GM12873 (cell line): Measurements from ENCODE around the gene TMEM114.

ENCODE experiments used
- CTCF ChIP-seq: IDR thresholded peaks from 2 replicates; pipeline ENCODE4 v1.5.1; 2012; ENCODE audit warnings: low read depth, mild to moderate bottlenecking, moderate library complexity, low read length, control low read depth; ENCODE audit not compliant: insufficient read depth; ENCODE audit errors: missing control alignments

Gene TMEM114

GRCh38 chr16:8583199-8583598 is 7.1 kb downstream of the TMEM114 start:
- no peak for TF ChIP-seq CTCF

DNA sequence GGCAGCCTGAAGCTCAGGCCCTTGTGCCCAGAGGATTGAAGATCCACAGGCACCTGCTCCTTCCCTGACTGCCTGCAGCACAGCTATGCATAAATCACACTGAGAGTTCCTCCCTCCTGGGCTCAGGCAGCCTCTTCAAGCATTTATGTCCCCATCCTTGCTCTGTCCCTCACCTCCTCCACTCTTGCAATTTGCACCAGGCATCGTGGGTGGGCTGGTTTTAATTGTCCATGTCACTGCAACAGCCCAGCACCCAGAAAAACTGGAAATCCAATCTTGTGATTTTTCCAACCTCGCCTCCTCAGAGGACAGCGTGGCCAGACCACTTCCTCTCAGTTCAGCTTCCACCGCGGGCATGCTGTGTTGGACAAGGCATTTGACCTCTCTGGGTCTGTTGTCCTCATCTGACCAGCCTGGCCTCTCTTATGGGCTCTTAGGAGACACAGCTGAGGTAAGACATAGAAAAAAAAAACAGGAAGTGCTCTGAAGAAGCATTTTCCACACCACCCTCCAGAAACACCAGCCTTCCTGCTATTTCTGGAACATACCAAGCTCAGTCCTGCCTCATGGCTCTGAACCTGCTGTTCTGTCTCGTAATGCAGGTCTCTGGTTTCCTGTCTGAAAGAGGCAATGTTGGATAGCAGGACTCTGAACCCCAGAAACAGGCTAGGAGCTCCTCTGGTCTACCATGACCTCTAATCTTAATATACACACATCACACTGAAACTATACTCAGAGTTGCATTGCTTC is 8.3 kb downstream of the TMEM114 start:
- TF ChIP-seq CTCF, result no peak

- no peak for TF ChIP-seq CTCF
These were observed 10.8 kb downstream of the TMEM114 start for GRCh38 chr16:8579559-8579958.

DNA sequence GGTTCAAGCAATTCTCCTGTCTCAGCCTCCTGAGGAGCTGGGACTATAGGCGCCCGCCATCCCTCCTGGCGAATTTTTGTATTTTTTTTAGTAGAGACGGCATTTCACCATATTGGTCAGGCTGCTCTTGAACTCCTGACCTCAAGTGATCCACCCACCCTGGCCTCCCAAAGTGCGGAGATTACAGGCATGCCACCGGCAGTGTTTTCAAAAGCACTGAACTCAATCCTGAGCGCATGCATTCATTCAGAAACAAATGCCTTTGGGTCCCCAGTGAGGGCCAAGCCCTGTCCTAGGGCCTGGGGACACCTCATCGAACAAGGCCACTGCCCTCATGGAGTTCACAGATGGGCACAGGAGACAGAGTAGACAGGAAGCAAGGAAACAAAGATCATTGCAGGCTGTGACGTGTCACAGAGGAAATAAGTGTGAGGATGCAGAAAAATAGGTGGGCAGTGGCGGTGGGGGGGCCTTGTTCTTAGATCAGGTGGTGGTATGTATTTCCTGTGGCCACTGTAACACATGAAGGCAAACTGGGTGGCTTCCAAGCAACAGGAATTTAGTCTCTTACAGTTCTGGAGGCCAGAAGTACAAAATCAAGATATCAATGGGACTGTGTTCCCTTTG is 12.5 kb downstream of the TMEM114 start:
- no peak for TF ChIP-seq CTCF

DNA sequence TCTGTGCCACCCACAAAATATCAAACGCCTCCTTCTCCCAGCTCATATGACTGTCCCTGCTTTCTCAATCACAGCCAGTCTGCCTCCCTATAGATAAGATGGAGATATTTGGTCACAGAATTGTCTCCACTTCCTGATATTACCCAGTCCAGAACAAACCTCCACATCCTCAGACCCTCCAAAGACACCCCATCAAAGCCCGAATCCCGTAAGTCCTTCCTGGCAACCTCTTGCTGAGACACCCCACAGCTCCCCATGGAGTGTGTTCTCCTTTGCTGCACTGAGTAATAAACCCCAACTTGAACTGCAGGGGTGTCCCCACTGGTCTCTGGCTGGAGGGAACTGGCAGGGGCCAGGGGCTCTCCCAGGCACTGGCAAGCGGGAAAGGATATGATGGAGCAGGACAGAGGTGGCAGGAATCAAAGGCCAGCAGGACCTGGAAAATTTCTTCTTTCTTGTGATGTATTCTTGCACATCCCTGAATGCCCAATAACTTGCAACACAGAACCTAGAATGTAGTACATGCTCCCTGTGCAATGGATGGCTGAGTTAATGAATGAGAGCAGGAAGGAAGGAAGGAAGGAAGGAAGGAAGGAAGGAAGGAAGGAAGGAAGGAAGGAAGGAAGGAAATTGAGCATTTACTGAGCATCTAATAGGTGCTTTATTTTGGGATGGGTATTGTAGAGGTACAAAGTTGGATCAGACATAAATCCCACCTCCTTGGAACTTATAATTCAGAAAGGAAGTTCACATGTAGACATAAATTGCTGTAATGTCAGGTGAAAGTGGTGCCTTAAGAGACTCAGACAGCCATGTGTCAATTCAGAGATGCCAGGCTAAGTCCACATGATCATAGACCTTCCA is 13.9 kb downstream of the TMEM114 start:
- no peak for TF ChIP-seq CTCF

GRCh38 chr16:8575399-8575798 is 14.9 kb downstream of the TMEM114 start:
- no peak for TF ChIP-seq CTCF
